ENCODE data around the gene IRAK2. TPM values are rescaled to one million over a fixed set of nuclear protein-coding genes. Genes with fewer than 3 reads are reported as not detected.

The IRAK2 gene
- total RNA-seq, 1 donor from 2014 or later: 2.0 TPM

DNA sequence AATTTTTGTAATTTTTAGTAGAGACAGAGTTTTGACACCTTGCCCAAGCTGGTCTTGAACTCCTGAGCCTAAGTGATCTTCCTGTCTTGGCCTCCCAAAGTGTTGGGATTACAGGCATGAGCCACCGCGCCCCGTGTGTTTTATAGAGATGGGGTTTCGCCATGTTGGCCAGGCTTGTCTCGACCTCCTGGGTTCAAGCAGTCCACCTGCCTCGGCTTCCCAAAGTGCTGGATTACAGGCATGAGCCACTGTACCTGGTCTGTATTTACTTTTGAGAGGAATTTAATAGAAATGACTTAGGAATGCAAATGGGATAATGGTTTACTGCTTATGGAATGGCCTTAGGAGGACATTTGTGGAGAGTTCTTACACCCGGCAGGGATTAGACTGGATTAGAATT lies 94.3 kb downstream of the IRAK2 start:
- no peak overlapping the region for H3K27ac ChIP-seq (replicated peaks)
- DNase-seq: no peak
- peaks cover 48% of the 10 kb centered on the region for H3K36me3 ChIP-seq
- no peak overlapping the region for H3K4me3 ChIP-seq
- TF ChIP-seq, protein P1, sequence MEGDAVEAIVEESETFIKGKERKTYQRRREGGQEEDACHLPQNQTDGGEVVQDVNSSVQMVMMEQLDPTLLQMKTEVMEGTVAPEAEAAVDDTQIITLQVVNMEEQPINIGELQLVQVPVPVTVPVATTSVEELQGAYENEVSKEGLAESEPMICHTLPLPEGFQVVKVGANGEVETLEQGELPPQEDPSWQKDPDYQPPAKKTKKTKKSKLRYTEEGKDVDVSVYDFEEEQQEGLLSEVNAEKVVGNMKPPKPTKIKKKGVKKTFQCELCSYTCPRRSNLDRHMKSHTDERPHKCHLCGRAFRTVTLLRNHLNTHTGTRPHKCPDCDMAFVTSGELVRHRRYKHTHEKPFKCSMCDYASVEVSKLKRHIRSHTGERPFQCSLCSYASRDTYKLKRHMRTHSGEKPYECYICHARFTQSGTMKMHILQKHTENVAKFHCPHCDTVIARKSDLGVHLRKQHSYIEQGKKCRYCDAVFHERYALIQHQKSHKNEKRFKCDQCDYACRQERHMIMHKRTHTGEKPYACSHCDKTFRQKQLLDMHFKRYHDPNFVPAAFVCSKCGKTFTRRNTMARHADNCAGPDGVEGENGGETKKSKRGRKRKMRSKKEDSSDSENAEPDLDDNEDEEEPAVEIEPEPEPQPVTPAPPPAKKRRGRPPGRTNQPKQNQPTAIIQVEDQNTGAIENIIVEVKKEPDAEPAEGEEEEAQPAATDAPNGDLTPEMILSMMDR (IDR thresholded peaks at IDR 0.05; ENCODE audit: borderline replicate concordance): no peak
- intact Hi-C loops (cut with micrococcal nuclease): no loop called here
- no peaks in the 10 kb centered on the region for H3K9me3 ChIP-seq (replicated peaks)
- H3K4me1 ChIP-seq: peaks cover 29% of the 10 kb centered on the region
- no peaks in the 10 kb centered on the region for H3K27me3 ChIP-seq (ENCODE audit: low read depth)

DNA sequence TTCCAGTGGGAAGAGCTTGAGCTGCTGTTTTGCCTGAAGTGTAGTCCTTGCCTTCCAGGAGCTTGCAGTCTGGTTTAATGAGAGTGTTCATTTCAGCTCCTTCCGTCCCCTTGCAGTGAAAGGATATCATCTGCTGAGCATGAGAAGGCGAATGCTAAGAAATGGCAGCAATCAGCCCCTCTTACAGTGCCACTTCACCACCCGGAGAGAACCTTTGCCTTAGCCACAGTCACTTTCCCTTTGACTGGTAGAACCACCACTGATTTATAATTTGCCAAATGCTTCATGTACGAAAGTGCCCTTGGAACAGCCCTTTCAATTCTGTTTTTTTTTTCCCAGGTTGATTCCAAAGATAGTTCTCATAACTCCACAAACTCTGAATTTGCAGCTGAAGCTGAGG lies 95.1 kb downstream of the IRAK2 start:
- peaks cover 44% of the 10 kb centered on the region for H3K36me3 ChIP-seq
- intact Hi-C loops (cut with micrococcal nuclease): no loop called here
- DNase-seq: no peak
- H3K4me1 ChIP-seq: peaks cover 25% of the 10 kb centered on the region
- H3K27ac ChIP-seq (replicated peaks): no peak overlapping the region
- no peaks in the 10 kb centered on the region for H3K9me3 ChIP-seq (replicated peaks)
- no peaks in the 10 kb centered on the region for H3K27me3 ChIP-seq (ENCODE audit: low read depth)
- no peak overlapping the region for H3K4me3 ChIP-seq
- TF ChIP-seq, protein P1 (IDR thresholded peaks at IDR 0.05; ENCODE audit: borderline replicate concordance): no peak

DNA sequence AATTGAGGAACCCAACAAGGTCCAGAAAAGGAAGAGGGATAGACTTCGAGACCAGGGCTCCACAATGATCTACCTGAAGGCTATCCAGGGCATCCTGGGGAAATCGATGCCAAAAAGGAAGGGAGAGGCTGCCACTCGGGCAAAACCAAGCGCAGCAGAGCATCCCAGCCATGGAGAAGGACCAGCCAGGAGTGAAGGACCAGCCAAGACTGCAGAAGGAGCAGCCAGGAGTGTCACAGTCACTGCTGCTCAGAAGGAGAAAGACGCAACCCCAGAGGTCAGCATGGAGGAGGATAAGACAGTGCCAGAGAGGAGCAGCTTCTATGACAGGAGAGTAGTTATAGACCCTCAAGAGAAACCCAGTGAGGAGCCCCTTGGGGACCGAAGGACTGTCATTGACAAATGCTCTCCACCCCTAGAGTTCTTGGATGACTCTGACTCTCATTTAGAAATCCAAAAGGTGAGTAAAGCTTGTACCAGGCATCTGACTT lies 95.5 kb downstream of the IRAK2 start:
- H3K4me3 ChIP-seq: no peak overlapping the region
- peaks cover 25% of the 10 kb centered on the region for H3K4me1 ChIP-seq
- DNase-seq: no peak
- no peaks in the 10 kb centered on the region for H3K9me3 ChIP-seq (replicated peaks)
- no peaks in the 10 kb centered on the region for H3K27me3 ChIP-seq (ENCODE audit: low read depth)
- H3K36me3 ChIP-seq: peaks cover 42% of the 10 kb centered on the region
- no peak overlapping the region for H3K27ac ChIP-seq (replicated peaks)
- TF ChIP-seq, protein P1 (IDR thresholded peaks at IDR 0.05; ENCODE audit: borderline replicate concordance): no peak
- intact Hi-C loops (cut with micrococcal nuclease): no loop called here

DNA sequence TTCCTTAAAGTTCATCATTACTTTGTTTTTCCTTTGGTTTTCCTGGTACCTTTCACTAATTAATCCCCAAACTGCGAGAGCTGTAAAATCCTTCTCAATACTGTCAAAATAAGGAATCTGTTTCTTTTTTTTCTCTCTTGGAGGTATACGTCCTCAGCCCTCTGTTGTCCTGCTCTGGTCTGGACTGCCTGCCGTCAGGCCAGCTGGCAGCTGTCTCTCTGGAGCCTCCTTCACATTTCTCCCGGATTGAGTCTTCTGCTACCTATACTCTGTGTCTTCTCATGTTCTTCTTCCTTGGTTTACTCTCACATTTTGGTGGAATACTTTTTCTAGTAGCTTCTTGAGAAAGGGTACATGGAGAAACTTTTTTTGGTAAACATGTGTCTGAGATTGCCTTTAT lies 97.3 kb downstream of the IRAK2 start:
- no peaks in the 10 kb centered on the region for H3K9me3 ChIP-seq (replicated peaks)
- TF ChIP-seq, protein P1 (IDR thresholded peaks at IDR 0.05; ENCODE audit: borderline replicate concordance): no peak
- H3K4me1 ChIP-seq: peaks cover 25% of the 10 kb centered on the region
- H3K27me3 ChIP-seq (ENCODE audit: low read depth): no peaks in the 10 kb centered on the region
- no peak overlapping the region for H3K27ac ChIP-seq (replicated peaks)
- intact Hi-C loops (cut with micrococcal nuclease): no loop called here
- no peak for DNase-seq
- H3K36me3 ChIP-seq: peaks cover 38% of the 10 kb centered on the region
- no peak overlapping the region for H3K4me3 ChIP-seq

DNA sequence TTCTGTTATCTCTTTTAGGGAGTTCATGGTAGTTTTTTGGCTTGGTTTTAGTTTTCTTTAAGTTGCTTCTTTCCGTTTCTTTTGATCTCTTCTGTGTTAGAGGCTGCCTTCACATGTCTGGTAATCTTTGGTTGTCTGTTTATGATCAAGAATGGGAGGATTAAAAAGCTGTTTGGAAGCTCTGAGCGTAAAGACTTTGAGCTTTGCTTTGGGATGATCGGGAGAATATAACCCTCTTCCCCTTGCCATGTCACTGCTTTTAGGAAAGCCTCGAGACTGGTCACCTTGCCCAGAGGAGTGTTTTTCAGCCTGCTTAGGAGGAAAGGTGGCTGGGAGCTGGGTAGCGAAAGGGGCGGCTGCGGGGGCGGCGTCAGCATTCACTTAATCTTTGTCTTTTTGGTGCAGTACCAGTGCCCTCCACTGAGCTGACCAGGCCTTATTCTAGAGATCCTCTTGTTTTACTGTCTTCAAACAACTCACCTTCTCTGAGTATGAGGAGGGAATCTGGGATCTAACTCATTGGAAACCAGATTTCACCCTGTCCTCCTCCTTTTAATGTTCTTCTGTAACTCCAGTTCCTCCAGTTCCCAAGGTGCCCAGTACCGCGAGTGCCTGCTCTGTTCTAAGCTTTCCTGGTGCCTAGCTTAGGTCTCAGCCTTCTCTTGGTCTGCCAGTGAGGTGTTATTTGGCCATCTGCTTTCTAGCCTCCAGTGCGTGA lies 99.1 kb downstream of the IRAK2 start:
- no peak for DNase-seq
- H3K9me3 ChIP-seq (replicated peaks): no peaks in the 10 kb centered on the region
- intact Hi-C loops (cut with micrococcal nuclease): no loop called here
- H3K36me3 ChIP-seq: peaks cover 38% of the 10 kb centered on the region
- no peaks in the 10 kb centered on the region for H3K27me3 ChIP-seq (ENCODE audit: low read depth)
- H3K4me1 ChIP-seq: peaks cover 26% of the 10 kb centered on the region
- TF ChIP-seq, protein P1 (IDR thresholded peaks at IDR 0.05; ENCODE audit: borderline replicate concordance): peak; percentile 48
- H3K4me3 ChIP-seq: no peak overlapping the region
- no peak overlapping the region for H3K27ac ChIP-seq (replicated peaks)

All from left ventricle myocardium inferior (tissue), 1 donor.